GM21526 (cell line): Measurements from ENCODE around the gene ARHGAP27.

Experiments used
- ATAC-seq: cut with Tn5 transposase; IDR thresholded peaks from one replicate; pipeline ENCODE4 v1.9.1; 2021; ENCODE audit warnings: moderate library complexity; ENCODE audit not compliant: unreplicated experiment, low FRiP score

The ARHGAP27 gene

DNA sequence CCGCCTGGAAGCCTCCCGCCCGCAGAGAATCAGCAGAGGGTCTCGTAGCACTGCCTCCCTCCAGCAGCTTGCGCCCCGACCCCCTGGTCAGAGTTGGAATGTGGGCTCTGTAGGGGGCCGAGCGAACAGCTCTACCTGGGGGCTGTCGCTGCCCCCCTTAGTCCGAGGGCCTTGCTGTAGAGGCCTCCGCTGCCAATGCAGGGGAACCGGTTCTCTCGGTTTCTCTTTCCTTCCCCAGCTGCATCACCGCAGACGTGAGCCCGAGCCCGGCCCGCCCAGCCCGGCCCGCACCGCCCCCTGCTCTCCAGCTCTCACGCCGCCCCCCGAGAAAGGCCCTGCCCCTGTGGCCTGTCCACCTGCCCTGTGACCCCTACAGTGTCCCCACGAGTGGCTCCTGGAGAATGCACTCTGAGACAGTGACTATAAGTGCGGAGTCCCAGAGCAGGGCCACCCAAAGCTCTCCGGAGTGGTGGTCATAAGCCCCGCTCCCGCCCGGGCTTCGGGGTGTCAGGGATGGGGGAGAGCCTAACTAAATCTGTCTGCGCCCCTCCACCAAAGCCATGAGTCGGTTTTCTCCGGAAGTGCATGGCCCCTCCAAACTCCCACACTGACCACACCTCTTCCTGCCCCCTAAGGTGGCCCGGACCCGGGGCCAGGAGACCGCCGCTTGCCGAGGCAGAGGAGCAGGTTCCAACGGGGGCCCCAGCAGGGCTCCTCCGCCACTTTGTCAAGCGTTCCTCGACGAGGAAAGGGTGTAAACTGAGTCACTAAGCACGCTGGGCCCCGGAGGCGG lies 1.7 kb downstream of the ARHGAP27 start:
- peak; percentile 21 for ATAC-seq

DNA sequence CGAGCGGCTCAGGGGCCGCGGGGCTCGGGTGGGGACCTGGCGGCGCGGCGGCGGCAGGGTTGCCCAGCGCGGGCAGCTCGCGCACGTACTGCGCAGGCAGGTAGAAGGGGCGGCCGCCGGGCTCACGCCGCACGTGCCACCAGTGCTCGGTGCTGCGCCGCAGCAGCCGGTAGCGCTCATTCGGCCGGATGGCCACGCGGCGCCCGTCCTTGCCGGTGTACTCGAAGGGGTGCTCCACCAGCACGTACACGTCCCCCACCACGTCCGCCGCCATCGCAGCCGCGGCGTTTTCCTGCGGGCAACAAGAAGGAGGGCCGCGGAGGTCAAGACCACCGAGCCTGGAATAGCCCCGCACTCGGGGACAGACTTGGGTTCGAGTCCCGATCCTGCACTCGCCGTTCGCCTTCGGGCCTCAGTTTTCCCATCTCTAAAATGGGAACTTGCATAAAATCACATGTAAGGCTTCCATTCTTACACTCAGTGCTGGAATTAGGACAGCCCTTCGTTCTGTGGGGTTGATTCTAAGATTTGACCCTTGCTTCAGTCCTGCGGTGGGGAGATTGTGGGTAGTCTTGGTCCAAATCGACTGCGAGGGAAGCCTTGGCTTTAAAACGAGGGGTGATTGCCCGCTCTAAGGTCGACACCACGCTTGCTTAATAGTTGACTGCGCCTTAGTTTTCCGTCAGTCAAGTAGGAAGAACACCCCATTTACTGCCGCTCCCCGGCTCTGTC lies 2.5 kb downstream of the ARHGAP27 start:
- no peak for ATAC-seq

DNA sequence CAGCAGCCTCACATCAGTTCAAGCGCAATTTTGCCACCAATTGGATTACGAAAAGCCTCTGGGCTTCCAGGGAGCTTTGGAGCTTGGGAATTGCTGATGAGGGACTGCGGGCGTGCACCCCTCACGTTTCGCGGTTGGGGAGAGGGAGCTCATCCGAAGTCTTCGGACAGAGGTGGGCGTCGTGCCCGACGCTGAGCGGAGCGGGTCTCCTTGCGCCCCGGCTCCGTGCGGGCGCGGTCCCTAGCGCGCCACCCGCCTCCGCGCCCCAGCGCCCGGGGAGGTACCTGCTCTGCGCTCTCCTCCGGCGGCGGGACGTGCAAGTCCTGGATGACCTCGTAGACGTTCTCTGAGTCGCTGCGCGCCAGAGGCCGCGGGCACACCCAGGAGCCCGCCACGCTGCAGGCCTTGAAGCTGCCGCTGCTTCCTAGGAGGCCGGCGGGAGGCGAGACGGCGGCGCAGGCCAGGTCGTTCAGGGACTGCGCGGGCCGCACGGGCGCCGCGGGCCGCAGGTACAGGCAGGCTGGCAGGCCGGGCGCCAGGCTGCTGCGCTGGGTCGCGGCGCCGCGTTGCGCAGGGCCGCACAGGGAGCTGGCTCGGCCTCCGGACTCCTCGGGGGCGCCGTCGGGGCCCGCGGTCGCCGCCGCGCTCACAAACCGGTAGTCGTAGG lies 3.2 kb downstream of the ARHGAP27 start:
- ATAC-seq = no peak

DNA sequence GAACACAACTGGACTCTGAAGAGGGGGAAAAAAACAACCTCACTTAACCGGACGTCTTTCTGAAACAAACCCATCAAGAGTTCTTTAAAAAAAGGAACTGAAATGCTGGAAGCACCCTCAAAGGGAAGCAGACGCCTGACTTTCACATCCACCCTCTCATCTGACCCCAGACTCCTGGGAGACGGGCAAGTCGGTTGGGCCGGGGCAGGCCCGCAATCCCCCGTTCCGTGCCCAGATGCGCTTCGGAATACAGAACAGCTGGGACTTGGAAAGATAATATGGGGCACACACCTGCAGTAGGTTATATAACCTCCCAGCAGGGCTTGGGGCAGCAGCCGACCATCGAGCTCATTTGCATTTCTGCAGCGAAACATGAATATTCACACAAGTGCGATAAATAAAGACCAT lies 3.7 kb downstream of the ARHGAP27 start:
- no peak for ATAC-seq

DNA sequence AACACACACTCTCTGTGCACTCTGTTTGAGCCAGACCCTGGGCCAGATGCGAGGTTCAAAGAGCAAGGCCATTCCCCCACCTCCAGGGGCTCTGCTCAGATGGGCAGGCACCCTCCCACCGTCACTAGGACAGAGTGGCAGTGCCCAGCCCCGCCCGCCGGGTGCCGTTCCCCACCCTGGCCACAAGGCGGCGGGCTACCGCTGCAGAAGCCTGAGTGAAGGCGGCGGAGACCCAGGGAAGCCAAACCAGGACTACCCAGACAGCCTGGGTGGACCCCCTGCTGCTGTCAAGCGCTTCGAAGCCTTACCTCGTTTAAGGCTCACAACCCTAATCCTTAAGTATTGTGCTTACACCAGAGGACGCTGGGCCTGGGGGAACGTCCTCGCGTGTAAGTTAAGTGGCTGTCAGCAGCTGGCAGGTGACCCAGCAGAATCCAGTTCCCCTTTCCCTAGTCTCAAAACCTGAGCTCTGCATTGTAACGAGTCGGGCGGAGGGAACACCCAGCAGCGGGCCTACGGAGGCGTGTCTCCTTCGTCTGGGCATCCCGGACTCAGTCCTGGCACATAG lies 4.5 kb downstream of the ARHGAP27 start:
- ATAC-seq = no peak

DNA sequence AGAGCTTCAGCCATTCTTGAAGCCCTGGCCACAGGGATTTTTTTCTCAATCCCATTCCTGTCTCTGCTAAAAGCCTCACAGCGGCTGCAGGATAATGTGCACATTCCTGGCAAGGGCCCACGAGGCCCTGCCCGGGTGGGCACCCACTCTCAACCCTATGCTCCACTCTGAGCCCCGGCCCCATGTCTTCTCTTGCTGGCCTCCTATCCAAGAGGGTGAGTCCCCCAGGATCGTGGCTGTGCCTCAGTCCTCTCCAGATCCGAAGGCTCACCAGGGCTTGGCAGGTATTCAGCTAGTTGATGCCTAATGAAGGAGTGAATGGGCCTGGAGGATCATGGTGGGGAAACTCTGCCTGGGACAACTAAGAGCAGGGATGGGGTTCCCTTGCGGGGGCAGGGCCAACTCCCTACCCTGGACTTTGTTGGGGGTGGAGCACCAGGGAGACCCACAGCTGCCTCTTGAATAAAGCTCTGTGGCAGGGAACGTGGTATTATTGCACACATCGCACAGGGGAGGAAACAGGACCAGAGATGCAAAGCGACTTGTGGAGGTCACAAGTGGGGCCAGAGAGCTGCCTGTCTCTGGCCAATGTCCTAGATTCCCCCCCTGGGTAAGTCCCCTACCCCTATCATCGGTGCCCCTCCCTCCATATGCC lies 5.4 kb downstream of the ARHGAP27 start:
- no peak for ATAC-seq

DNA sequence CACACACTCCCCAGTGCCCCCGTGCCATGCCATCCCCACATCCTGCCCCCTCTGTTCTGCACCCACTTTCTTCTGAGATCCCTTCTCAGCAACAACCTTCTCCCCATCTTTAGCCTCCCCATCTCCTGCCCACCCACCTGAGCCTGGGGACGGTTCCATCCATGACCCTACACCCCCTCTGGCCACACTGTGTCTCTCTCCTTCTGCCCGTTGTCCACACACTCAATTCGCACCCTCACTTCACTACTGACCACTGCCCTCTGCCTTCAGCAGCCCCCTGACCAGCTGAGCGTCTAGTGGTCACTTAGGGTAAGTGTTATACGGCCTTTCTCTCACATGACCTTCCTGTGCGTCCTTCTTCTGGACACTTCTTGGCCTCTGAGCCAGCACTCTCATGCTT lies 6.1 kb downstream of the ARHGAP27 start:
- no peak for ATAC-seq

DNA sequence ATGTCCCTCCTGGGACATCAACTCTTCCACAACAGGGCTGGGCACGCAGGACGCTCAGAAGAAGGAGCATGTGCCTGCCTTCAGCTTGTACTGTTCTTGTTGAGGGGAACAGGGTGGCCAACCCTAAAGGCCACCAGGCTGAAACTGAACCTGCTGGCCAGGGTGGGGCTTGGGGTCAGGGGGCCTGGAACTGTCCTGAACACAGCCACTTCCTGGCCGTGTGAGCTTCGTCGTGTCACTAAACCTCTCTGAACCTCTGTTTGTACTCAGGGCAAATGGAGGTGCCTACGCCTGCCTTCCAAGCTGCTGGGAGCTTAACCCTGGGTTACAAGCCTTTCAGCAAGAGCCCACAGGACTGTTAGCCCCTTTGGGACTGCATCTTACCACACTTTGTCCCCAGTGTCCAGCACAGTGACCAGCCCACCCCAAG lies 6.7 kb downstream of the ARHGAP27 start:
- no peak for ATAC-seq

DNA sequence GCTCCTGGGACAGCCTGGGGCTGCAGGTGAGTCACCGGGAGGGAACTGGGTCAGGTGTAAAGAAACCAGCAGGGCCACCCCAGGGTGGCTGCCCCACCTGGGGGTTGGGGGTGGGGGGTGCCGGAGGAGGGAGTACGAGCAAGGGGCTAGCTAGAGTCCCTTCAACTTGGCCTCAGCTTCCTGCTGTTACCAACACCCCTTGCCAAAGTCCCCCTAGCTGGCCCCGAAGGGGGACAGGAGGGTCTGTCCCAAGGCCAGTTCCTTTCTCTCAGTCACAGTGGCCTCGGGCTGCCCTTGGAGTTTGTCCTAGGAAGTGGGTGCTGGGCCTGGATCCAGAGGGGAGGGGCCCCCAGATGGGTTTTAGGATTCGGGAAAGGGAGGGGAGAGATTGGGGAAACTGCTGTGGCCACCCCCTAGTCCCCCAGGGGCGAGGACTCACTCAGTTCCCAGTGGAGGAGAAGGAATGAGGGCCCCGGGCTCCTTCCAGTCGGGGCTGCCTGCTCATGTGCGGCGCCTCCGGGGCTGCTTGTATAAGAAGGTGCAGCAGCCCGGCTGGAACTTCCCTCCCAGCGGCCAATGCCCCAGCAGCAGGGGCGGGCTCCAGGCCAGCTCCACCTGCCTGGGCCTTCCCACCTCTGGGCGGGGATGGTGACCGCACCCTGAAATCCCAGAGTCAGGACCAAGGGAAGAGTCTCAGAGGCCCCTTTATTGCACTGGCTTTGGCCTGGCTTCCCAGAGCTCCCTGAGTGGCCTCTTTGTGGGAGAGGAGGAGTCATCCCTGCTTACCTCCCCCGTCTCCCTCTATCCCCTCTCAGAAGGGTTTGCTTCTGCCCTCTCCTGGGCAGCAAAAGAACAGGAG lies 7.3 kb downstream of the ARHGAP27 start:
- no peak for ATAC-seq

DNA sequence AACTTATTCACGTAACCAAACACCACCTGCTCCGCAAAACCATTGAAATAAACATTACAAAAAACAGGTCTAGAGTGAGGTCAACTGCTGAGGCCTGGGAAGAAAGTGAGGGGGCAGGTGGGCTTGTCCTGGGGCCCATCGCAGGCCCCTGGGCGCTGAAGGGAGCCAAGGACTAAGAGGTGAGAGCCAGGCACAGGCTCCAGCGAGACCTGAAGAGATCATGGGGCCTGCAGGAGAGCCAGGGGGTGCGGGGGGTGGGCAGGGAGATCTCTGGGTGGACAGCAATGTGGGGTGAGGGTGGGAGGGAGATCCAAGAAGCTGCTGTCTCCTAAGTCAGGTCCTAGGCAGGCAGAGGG lies 7.9 kb downstream of the ARHGAP27 start:
- ATAC-seq = no peak

DNA sequence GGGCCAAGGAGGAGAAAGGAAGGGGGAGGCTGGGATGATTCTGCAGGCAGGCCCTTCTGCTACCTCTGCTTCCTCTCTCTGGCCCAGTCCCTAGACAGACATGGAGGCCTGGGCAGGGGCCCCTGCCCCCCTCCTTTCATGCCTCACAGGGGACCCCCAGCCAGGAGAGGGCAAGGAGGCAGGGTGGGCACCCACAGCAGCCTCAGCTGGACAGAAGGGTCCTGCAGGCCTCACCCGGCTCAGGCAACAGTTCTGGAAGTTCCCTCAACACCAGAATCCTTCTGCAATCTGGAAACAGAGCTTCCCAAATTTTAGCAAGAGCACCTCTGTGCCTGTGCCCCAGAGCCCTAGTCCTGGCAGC lies 8.7 kb downstream of the ARHGAP27 start:
- no peak for ATAC-seq

DNA sequence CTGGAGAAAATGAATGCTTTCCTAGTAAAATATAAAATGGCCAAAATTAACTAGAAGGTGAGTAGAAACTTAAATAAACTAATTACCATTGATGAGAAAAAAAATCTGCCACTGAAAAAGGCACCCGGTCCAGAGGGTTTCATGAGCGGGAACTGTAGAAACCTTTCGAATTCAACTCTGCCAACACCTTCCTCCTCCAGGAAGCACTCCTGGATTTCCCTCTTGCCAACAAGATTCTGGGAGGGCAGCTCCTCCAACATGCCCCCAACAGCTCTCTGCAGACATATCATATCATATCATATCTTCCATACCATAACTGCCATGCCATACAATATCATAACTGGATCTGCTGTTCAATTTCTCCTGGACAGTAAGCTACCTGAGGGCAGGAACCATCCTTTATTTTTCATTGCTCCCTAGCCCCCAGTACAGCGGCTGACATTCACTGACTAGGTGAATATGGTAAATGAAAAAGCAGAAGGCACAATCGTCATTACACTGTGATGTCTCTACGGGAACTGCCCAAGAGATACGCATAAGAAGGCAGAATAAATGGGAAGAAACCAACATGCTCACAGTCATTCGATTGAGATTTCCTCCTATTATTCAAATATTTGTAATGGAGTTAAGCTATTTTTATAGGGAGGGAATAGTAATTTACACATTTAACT lies 9.2 kb downstream of the ARHGAP27 start:
- ATAC-seq = no peak

DNA sequence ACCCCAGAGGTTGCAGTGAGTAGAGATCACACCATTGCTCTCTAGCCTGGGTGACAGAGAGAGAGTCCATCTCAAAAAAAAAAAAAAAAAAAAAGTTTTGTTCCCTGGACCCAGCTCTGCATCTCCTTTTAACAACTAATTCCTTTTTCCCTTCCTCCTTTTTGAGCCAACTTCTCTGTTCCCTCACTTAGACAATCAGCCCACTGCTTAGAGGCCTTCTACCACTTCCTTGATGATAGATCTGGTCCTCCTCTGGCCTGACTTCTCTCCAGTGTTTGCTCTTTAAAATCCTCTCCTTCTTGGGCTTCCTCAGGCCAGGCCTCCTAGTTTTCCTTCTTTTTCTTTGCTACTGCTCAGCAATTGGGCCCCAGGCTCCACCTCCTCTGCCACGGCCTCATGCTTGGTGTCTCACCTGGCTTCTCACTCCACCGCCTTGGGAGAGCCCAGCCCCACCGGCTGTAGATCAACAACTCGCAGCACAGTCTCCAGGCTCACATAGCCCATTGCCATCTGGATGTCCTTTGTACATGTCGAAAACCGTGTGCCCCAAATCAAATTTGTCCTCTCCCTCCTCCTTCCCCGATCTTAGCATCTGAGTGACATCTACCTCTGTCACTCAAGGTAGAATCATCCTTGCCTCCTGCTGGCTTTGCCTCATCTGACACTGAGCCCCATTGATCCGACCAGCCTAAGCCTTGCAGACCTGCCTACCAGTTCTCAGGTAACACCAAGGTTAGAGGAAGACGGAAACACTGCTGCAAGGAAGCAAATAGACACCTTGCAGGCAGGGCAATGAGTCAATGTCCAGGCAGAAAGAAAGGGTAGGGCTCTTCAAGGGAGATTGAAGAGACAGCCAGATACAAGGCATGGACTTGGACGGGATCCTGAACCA lies 17.4 kb downstream of the ARHGAP27 start:
- no peak for ATAC-seq

DNA sequence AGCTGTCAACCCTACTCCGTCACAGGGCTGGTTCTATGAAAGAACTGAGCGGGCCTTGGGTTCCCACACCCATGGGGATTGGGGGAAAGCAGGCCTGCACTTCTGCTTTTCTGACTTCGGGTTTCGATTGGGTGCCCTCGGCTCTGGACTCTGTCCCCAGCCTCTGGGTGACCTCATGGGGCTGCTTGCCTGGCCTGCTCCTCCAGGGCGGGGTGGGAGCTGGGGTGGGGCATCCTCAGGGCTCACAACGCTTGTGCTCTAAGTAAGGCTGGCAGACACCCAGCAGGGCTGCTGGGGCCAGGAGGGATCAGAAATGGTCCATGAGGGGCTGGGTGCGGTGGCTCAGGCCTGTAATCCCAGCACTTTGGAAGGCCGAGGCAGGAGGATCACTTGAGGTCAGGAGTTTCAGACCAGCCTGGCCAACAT lies 19.2 kb downstream of the ARHGAP27 start:
- no peak for ATAC-seq

DNA sequence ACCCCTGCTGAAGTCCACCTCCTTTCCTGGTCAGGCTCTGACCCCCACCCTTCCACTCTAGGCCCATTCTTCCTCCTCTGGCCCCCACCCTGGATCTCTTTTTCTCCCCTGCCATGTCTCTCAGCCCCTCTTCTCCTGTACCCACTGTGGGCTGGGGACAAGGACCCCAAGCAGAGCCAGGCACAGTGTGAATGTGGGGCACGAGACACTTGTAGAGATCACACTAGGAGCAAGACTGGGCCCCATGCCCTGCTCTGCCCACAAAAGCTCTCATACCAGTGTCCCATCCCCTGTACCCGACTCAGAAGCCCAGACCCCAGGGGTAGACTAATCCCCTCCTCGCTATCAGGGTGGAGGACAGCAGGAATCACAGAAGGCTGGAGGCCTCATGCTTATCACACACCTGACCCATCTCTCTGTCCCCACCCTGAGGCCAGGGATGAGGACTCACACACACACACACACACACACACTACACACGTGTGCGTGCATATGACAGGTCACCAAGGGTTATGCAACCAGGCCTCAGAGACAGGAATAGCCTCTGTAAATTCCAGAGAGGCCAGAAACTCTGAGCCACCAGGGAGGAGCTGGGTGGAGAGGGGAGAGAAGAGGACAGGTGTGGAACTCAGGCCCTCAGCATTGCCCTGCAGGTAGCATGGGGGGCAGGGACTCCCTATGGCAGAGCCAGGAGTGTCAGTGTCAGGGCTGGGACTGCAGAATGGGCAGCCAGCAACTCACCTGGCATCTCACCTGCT lies 21.1 kb downstream of the ARHGAP27 start:
- no peak for ATAC-seq

DNA sequence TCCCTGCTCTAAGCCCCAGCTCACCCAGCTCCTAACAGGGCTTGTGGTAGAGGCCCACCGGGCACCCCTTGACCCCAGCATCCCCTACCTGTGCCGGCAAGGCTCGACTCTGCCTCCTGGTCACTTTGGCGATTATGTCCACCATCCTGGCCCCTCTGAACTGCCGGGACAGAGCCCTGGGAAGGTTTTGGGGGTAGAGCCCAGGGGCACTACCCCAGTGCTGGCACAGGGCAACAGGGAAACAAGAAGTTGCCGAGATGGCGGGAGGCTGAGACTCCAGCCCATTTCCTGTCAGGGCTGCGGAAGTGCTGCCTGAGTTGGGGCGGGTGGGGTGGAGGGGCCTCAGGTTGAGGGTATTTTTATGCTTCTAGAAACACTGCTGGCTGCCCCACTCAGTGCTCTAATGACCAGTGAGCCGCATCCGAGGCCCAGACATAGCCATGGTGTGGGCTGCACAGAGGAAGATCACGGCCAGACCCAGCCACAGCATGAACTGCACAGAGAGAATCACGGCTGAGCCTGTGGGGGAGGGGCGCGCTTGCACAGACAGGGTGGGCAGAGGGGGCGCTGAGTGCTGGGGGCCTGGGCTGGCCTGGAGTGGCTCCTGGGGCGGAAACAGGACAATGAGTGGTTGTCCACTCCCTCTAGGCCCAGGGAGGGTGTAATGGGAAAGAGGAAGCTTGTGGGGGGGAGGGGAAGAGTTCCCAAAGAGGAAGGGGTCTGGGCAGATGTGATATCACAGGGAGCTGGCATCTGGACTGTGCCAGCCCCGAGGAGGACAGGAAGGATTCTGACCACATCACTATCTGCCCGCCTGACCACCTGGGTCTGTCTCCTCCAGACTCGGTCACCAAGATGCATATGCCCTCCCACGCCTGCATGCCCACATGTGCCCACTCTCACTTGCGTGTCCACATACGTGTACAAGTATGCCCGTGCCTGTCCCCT lies 22.3 kb downstream of the ARHGAP27 start:
- no peak for ATAC-seq

DNA sequence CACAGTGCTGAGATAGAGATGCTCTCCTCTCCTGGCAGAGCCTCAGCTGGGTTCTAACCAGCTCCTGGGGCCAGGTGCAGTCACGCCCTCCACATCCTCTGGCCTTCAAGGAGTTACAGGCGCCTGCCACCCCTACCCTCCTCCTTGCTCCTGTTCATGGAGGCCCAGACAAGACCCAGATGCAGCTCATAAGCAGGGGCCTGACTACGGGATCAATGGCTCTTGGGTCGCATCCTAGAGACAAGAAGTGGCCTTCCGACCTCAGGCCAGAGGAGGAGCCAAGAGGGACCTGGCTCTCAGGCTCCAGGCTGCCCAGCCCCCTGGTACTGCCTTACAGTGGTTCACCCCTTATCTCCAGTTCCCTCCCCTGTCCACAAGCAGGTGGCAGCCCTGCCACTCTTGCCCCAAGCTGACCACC lies 23.0 kb downstream of the ARHGAP27 start:
- no peak for ATAC-seq
